Upper lobe of left lung (tissue), 4 donors: ENCODE measurements around the gene NARF.

Experiments used
- CTCF ChIP-seq, 6 experiments: fragments of 450-650 bp in 4 of 6; fragments of 200-600 bp in 2 of 6; sonication (generic) in 2 of 6; IDR thresholded peaks; one replicate each; pipeline ENCODE4 v1.5.1; 2016 to 2019; ENCODE audit warnings: antibody characterized with exemption in 6 of 6
- POLR2A ChIP-seq, 4 donors: fragments of 450-650 bp; IDR thresholded peaks; one replicate each; pipeline ENCODE4 v1.5.1; 2016 to 2017; ENCODE audit warnings: antibody characterized with exemption in 4 of 4, mild to moderate bottlenecking in 2 of 4
- POLR2AphosphoS5 ChIP-seq, 2 donors: sonication (generic); formaldehyde crosslinking; IDR thresholded peaks; one replicate each; pipeline ENCODE4 v1.5.1; 2017; ENCODE audit warnings: antibody characterized with exemption in 2 of 2

DNA sequence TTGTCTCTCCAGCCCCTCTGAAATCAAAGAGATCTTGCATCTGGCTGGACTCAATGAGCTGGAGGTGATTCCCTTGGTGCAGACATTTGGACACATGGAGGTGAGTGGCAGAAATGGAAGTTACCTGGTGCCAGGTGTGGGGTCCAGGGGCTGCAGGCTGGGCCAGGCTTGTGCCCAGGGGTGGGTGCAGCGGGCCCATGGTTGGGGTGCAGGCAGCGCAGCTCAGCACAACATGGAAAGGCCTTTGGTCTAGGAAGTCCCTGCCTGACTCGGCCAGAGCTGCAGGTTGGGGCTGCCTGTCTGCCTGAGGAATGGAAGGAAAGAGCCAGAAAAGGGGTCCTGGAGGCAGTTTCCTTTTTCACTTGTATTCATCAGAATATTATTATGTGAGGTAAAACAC is 30.0 kb upstream of the NARF start:
- no peak for TF ChIP-seq POLR2A (IDR thresholded peaks at IDR 0.05)
- no peak for TF ChIP-seq CTCF (IDR thresholded peaks at IDR 0.05)
- no peak for TF ChIP-seq POLR2AphosphoS5 (IDR thresholded peaks at IDR 0.05)
